Measurements from ENCODE around the gene MIF4GD. TPM values are rescaled to one million over a fixed set of nuclear protein-coding genes. Genes with fewer than 3 reads are reported as not detected.

The MIF4GD gene
- total and polyA plus RNA-seq, 10 of the 15 experiments (the other 5 are each of a cell fraction or from before 2014, with no cell fraction given) = 22.8 to 96.2 (median 60.1) TPM

DNA sequence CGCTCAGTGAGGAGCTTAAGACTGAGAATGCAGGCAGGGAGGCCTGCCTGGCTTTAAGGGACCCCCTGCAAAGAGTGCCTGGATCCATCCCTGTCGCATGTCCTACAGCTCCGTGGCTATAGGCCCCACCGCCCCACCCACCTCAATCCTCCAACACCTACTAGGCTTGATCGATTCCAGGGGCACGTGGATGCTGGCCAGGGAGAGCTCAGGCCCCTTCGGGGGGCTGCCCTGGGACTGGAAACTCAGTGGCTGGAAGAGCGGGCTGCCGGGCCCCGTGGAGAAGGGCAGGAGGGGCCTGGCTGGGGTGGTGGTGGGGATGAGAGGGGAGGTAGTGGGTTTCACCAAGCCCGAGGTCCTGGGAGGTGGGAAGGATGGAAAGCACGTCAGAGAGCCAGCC lies 31.8 kb downstream of the MIF4GD start:
- Histone ChIP-seq H3K4me2 (ENCODE audit: control insufficient read depth, insufficient read depth) (no peak overlapping the region), H3K9me3 (replicated peaks; ENCODE audit: control insufficient read depth, insufficient read depth, low read length) (no peaks in the 10 kb centered on the region), H3K4me1 (ENCODE audit: control insufficient read depth, insufficient read depth, low read length) (peaks cover 33% of the 10 kb centered on the region), H4K20me1 (ENCODE audit: control insufficient read depth, insufficient read depth) (no peaks in the 10 kb centered on the region; the same call in 1 of the 2 replicates), H3K4me3 (no peak overlapping the region), H3K27ac (ENCODE audit: control insufficient read depth, insufficient read depth) (no peak overlapping the region), H2AFZ (ENCODE audit: control insufficient read depth, low read depth, low read length) (no peak overlapping the region), H3K79me2 (ENCODE audit: control insufficient read depth, insufficient read depth, low read length) (no peaks in the 10 kb centered on the region), H3K27me3 (replicated peaks in 1 of 2; ENCODE audit: control insufficient read depth in 2 of 2, insufficient read depth in 2 of 2, low read length in 1 of 2) (no peaks in the 10 kb centered on the region), H3K36me3 (ENCODE audit: control insufficient read depth in 2 of 2, insufficient read depth in 2 of 2, low read length in 1 of 2) (peaks cover 62 to 69% of the 10 kb centered on the region in 2 experiments), H3K9ac (ENCODE audit: control insufficient read depth, insufficient read depth, low read length) (no peak overlapping the region)
- ATAC-seq = no peak
- BruUV-seq (replicated peaks) = no TSS peak
- intact Hi-C loops (cut with micrococcal nuclease; ENCODE audit: unreplicated experiment) (no loop called here), in situ Hi-C loops (cut with MboI) (no loop called here)
- no peak for DNase-seq (ENCODE audit: low read depth, low spot score)
- TF ChIP-seq RELA (IDR thresholded peaks at IDR 0.05; ENCODE audit: borderline replicate concordance, partially characterized antibody) = no peak
- no peak for TF ChIP-seq HDAC2 (IDR thresholded peaks at IDR 0.05)
- no peak for TF ChIP-seq BMI1 (IDR thresholded peaks at IDR 0.05; ENCODE audit: borderline replicate concordance)
- TF ChIP-seq NKRF (conservative IDR thresholded peaks at IDR 0.05) = no peak
- no peak for TF ChIP-seq E2F4 (IDR thresholded peaks at IDR 0.05; ENCODE audit: low read depth, low read length)
- TF ChIP-seq CBX5 (IDR thresholded peaks at IDR 0.05; ENCODE audit: low read depth) = no peak
- TF ChIP-seq, protein P1, sequence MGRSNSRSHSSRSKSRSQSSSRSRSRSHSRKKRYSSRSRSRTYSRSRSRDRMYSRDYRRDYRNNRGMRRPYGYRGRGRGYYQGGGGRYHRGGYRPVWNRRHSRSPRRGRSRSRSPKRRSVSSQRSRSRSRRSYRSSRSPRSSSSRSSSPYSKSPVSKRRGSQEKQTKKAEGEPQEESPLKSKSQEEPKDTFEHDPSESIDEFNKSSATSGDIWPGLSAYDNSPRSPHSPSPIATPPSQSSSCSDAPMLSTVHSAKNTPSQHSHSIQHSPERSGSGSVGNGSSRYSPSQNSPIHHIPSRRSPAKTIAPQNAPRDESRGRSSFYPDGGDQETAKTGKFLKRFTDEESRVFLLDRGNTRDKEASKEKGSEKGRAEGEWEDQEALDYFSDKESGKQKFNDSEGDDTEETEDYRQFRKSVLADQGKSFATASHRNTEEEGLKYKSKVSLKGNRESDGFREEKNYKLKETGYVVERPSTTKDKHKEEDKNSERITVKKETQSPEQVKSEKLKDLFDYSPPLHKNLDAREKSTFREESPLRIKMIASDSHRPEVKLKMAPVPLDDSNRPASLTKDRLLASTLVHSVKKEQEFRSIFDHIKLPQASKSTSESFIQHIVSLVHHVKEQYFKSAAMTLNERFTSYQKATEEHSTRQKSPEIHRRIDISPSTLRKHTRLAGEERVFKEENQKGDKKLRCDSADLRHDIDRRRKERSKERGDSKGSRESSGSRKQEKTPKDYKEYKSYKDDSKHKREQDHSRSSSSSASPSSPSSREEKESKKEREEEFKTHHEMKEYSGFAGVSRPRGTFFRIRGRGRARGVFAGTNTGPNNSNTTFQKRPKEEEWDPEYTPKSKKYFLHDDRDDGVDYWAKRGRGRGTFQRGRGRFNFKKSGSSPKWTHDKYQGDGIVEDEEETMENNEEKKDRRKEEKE (IDR thresholded peaks at IDR 0.05) = no peak
- TF ChIP-seq TAF1 (IDR thresholded peaks at IDR 0.05; ENCODE audit: borderline replicate concordance, low read depth, low read length) = no peak
- TF ChIP-seq PAX5 (IDR thresholded peaks at IDR 0.05; ENCODE audit: borderline replicate concordance, low read depth, low read length) = no peak
- TF ChIP-seq TBL1XR1 (IDR thresholded peaks at IDR 0.05; ENCODE audit: low read depth, low read length) = no peak
- TF ChIP-seq ETV6 (conservative IDR thresholded peaks at IDR 0.05 in 1 of 2, IDR thresholded peaks at IDR 0.05 in 1 of 2; ENCODE audit: borderline replicate concordance in 1 of 2, low read depth in 1 of 2) = no peak
- no peak for TF ChIP-seq ZBED1 (IDR thresholded peaks at IDR 0.05; ENCODE audit: borderline replicate concordance)
- TF ChIP-seq HDGF (IDR thresholded peaks at IDR 0.05) = no peak
- no peak for TF ChIP-seq RUNX3 (IDR thresholded peaks at IDR 0.05; ENCODE audit: low read length)
- no peak for TF ChIP-seq ZNF24 (IDR thresholded peaks at IDR 0.05)
- no peak for TF ChIP-seq TARDBP (IDR thresholded peaks at IDR 0.05; ENCODE audit: borderline replicate concordance)
- POLR2A ChIA-PET = interaction anchor here (0.9 to 1.2 kb wide), 2 partner anchors 30 to 32 kb away, joined by 5 read pairs; partner anchors contain the start of gene MIF4GD
- RAD21 ChIA-PET (ENCODE audit: unreplicated experiment) = interaction anchor here (1.0 to 1.2 kb wide), 4 partner anchors 21 to 278 kb away, joined by 3 to 7 read pairs (median 4); no protein-coding TSS in a partner anchor
- SMC1A ChIA-PET (ENCODE audit: uncharacterized antibody, unreplicated experiment) = interaction anchor here (1.5 kb wide), 1 partner anchor 125 kb away, joined by 4 read pairs; no protein-coding TSS in a partner anchor
- FAIRE-seq = no peak
- 92% methylated on average over 10 of the region's 12 CpGs for WGBS (ENCODE audit: insufficient coverage, insufficient replicate concordance, low lambda C conversion rate, missing lambda C conversion rate)
- CTCF ChIA-PET = interaction anchor here (0.8 to 4.3 kb wide), 12 partner anchors 9 to 277 kb away, joined by 3 to 34 read pairs (median 7); partner anchors contain the start of genes GGA3, MIF4GD, MRPS7 and NUP85
